OCI-LY1 (cell line): ENCODE measurements around the gene CLIC4.
A peak's percentile ranks its signal among the peaks of the same experiment; 100 is the strongest.

Experiments used
- H2AFZ ChIP-seq: fragments of 200-600 bp; sonication (generic), shearing (Covaris generic); 2 replicates; pipeline ENCODE4 v1.6.0; 2014; ENCODE audit warnings: antibody characterized with exemption, mild to moderate bottlenecking, low read length
- H3F3A ChIP-seq: fragments of 200-600 bp; sonication (generic), shearing (Covaris generic); 2 replicates; pipeline ENCODE4 v1.6.0; 2014; ENCODE audit warnings: mild to moderate bottlenecking, antibody characterized with exemption, low read length, moderate library complexity; ENCODE audit not compliant: insufficient read depth
- H3K27ac ChIP-seq: fragments of 200-600 bp; sonication (generic); 2 replicates; pipeline ENCODE4 v1.5.1; 2014; ENCODE audit warnings: low read length, mixed run types, mild to moderate bottlenecking, low read depth; ENCODE audit not compliant: poor library complexity, severe bottlenecking
- H3K27me3 ChIP-seq: fragments of 200-600 bp; sonication (generic); 2 replicates; pipeline ENCODE4 v1.6.0; 2014; ENCODE audit warnings: antibody characterized with exemption, mild to moderate bottlenecking, low read length, moderate library complexity; ENCODE audit not compliant: insufficient read depth
- H3K36me3 ChIP-seq: fragments of 200-600 bp; sonication (generic); 2 replicates; pipeline ENCODE4 v1.6.1; 2014; ENCODE audit warnings: mild to moderate bottlenecking, antibody characterized with exemption, low read length, moderate library complexity, mixed read lengths; ENCODE audit not compliant: insufficient read depth
- H3K4me1 ChIP-seq: fragments of 200-600 bp; sonication (generic); 2 replicates; pipeline ENCODE4 v1.5.1; 2014; ENCODE audit warnings: mild to moderate bottlenecking, low read length, moderate library complexity; ENCODE audit not compliant: insufficient read depth, severe bottlenecking
- H3K4me2 ChIP-seq: fragments of 200-600 bp; sonication (generic), shearing (Covaris generic); 2 replicates; pipeline ENCODE4 v1.6.1; 2014; ENCODE audit warnings: low read length
- H3K4me3 ChIP-seq: fragments of 200-600 bp; sonication (generic); 2 replicates; pipeline ENCODE4 v1.5.1; 2014; ENCODE audit warnings: low read length, low read depth, mild to moderate bottlenecking, mixed read lengths; ENCODE audit not compliant: poor library complexity, severe bottlenecking
- H3K79me2 ChIP-seq: fragments of 200-600 bp; shearing (Covaris generic); 2 replicates; pipeline ENCODE4 v1.6.1; 2016; ENCODE audit warnings: mixed run types, low read length, mixed read lengths; ENCODE audit not compliant: insufficient read depth
- H3K9ac ChIP-seq: fragments of 200-600 bp; sonication (generic), shearing (Covaris generic); 2 replicates; pipeline ENCODE4 v1.6.1; 2014; ENCODE audit warnings: mild to moderate bottlenecking, low read length, mixed read lengths
- H3K9me2 ChIP-seq: fragments of 200-600 bp; sonication (generic), shearing (Covaris generic); 2 replicates; pipeline ENCODE4 v1.6.1; 2014; ENCODE audit warnings: low read depth, mild to moderate bottlenecking, low read length, mixed read lengths
- H3K9me3 ChIP-seq: fragments of 200-600 bp; shearing (Covaris generic); 2 replicates; pipeline ENCODE4 v1.6.1; 2014; ENCODE audit warnings: low read length, mixed read lengths
- H4K20me1 ChIP-seq: fragments of 200-600 bp; sonication (generic), shearing (Covaris generic); 2 replicates; pipeline ENCODE4 v1.6.0; 2016; ENCODE audit warnings: mild to moderate bottlenecking, low read length; ENCODE audit not compliant: insufficient read depth
- CTCF ChIP-seq: fragments of 200-600 bp; sonication (generic), shearing (Covaris generic); IDR thresholded peaks from 2 replicates; pipeline ENCODE4 v1.5.1; 2017; ENCODE audit warnings: mild to moderate bottlenecking, antibody characterized with exemption, low read length, moderate library complexity, mixed read lengths
- EZH2 ChIP-seq: fragments of 200-600 bp; sonication (generic), shearing (Covaris generic); IDR thresholded peaks from 2 replicates; pipeline ENCODE4 v1.8.0; 2017; ENCODE audit warnings: borderline replicate concordance, mixed run types, mild to moderate bottlenecking, antibody characterized with exemption, low read length, moderate library complexity, mixed read lengths

Gene CLIC4

GRCh38 chr1:24857507-24858133, 112.4 kb downstream of the CLIC4 start:
- H3K27ac ChIP-seq, result no peak overlapping the region
- H3K9ac ChIP-seq, result no peak overlapping the region
- no peaks in the 10 kb centered on the region for H3K4me1 ChIP-seq
- H2AFZ ChIP-seq, result no peak overlapping the region
- no peaks in the 10 kb centered on the region for H4K20me1 ChIP-seq
- H3K36me3 ChIP-seq, result no peaks in the 10 kb centered on the region
- H3F3A ChIP-seq, result no peaks in the 10 kb centered on the region
- H3K4me2 ChIP-seq, result no peak overlapping the region
- H3K9me2 ChIP-seq, result no peaks in the 10 kb centered on the region
- no peaks in the 10 kb centered on the region for H3K9me3 ChIP-seq
- no peaks in the 10 kb centered on the region for H3K27me3 ChIP-seq
- no peaks in the 10 kb centered on the region for H3K79me2 ChIP-seq
- peak; percentile 20; the same call in 1 of the 2 replicates for TF ChIP-seq CTCF
- no peak for TF ChIP-seq EZH2
- H3K4me3 ChIP-seq, result no peak overlapping the region

DNA sequence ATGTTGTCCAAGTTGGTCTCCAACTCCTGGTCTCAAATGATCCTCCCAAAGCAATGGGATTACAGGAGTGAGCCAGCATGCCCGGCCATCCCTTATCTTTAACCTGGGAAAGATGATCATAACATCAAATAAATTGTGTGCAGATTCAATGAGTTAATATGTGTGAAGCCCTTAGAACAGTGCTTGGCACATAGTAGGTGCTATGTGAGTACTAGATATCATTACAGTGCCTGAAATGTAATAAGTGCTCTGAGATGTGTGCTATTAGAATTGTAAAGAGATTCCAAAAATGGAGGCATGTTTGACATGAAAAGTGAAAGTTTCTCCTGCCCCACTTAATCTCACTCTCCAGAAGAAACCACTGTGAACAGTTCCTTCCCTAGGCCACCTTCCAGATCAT, 113.0 kb downstream of the CLIC4 start:
- no peaks in the 10 kb centered on the region for H3K9me2 ChIP-seq

GRCh38 chr1:24859063-24860010, 114.1 kb downstream of the CLIC4 start:
- Histone ChIP-seq H3K4me1 (no peaks in the 10 kb centered on the region), H3K9me2 (no peaks in the 10 kb centered on the region), H3K79me2 (no peaks in the 10 kb centered on the region), H3K9ac (no peak overlapping the region), H3K9me3 (no peaks in the 10 kb centered on the region), H3K27ac (no peak overlapping the region), H3K4me2 (no peak overlapping the region), H3K36me3 (no peaks in the 10 kb centered on the region), H3F3A (no peaks in the 10 kb centered on the region), H2AFZ (no peak overlapping the region), H3K4me3 (no peak overlapping the region), H4K20me1 (no peaks in the 10 kb centered on the region), H3K27me3 (no peaks in the 10 kb centered on the region)
- no peak for TF ChIP-seq EZH2
- TF ChIP-seq CTCF, result no peak

More for the DNA sequence above, 113.0 kb downstream of the CLIC4 start:
- Histone ChIP-seq H3K4me1 (no peaks in the 10 kb centered on the region), H3K27me3 (no peaks in the 10 kb centered on the region), H3K4me3 (no peak overlapping the region), H3K79me2 (no peaks in the 10 kb centered on the region), H3K9ac (no peak overlapping the region), H3K9me3 (no peaks in the 10 kb centered on the region), H3F3A (no peaks in the 10 kb centered on the region), H3K36me3 (no peaks in the 10 kb centered on the region), H3K27ac (no peak overlapping the region), H4K20me1 (no peaks in the 10 kb centered on the region), H3K4me2 (no peak overlapping the region), H2AFZ (no peak overlapping the region)
- TF ChIP-seq EZH2 (no peak), CTCF (no peak)
